HG02840 (cell line): Measurements from ENCODE around the gene UGT1A3.
"Not testable (repeated sequence)": the region's sequence is repeated elsewhere in the genome, so short reads cannot be mapped to it uniquely, and the experiment has no call there.

Source experiments
- ATAC-seq: cut with Tn5 transposase; IDR thresholded peaks from one replicate; pipeline ENCODE4 v1.9.1; 2021; ENCODE audit warnings: mild to moderate bottlenecking, moderate library complexity, moderate number of reproducible peaks; ENCODE audit not compliant: unreplicated experiment, low FRiP score

Gene UGT1A3

GRCh38 chr2:233728723-233729301, at the start of gene UGT1A3:
TSS of gene UGT1A3 (plus strand) at chr2:233729042. CDS start at chr2:233729127, 85 bp downstream.
- ATAC-seq = no peak

GRCh38 chr2:233679196-233679595, 49.6 kb upstream of the UGT1A3 start:
- ATAC-seq = no peak

- no peak for ATAC-seq
These were observed 48.3 kb upstream of the UGT1A3 start for GRCh38 chr2:233680361-233681045.

GRCh38 chr2:233681521-233682099, 47.2 kb upstream of the UGT1A3 start, which contains the start of gene UGT1A7:
TSS of gene UGT1A7 (plus strand) at chr2:233681901. CDS start at chr2:233681938, 37 bp downstream.
- ATAC-seq = no peak

- ATAC-seq = no peak
These were observed 44.2 kb upstream of the UGT1A3 start for GRCh38 chr2:233684640-233685039.

- ATAC-seq = no peak
These were observed 41.9 kb upstream of the UGT1A3 start for GRCh38 chr2:233686928-233687327.

GRCh38 chr2:233688341-233688740, 40.5 kb upstream of the UGT1A3 start:
- ATAC-seq = no peak

- no peak for ATAC-seq
These were observed 39.8 kb upstream of the UGT1A3 start for GRCh38 chr2:233689031-233689430.

- ATAC-seq = no peak
These were observed 39.3 kb upstream of the UGT1A3 start for GRCh38 chr2:233689501-233689900.

- no peak for ATAC-seq
These were observed 38.4 kb upstream of the UGT1A3 start for GRCh38 chr2:233690444-233690843.

- ATAC-seq = no peak
These were observed 37.1 kb upstream of the UGT1A3 start for GRCh38 chr2:233691443-233692433.

- ATAC-seq = no peak
These were observed 36.2 kb upstream of the UGT1A3 start, which contains the start of gene UGT1A6 for GRCh38 chr2:233692648-233693047. TSS of gene UGT1A6 (plus strand) at chr2:233692890. CDS start at chr2:233693005, 115 bp downstream.

GRCh38 chr2:233693963-233694362, 34.9 kb upstream of the UGT1A3 start:
- ATAC-seq = no peak

- no peak for ATAC-seq
These were observed 30.1 kb upstream of the UGT1A3 start for GRCh38 chr2:233698740-233699139.

GRCh38 chr2:233699424-233700027, 29.3 kb upstream of the UGT1A3 start:
- ATAC-seq = no peak

GRCh38 chr2:233700028-233700635, 28.7 kb upstream of the UGT1A3 start:
- ATAC-seq = no peak

GRCh38 chr2:233700842-233701241, 28.0 kb upstream of the UGT1A3 start:
- ATAC-seq = not testable (repeated sequence)

GRCh38 chr2:233702238-233702637, 26.6 kb upstream of the UGT1A3 start:
- ATAC-seq = no peak

GRCh38 chr2:233705911-233706506, 22.8 kb upstream of the UGT1A3 start:
- ATAC-seq = no peak
